Pons (tissue), 1 donor: ENCODE data around the gene PGBD5.

Experiments
- DNase-seq: peaks from one replicate; pipeline ENCODE4 v3.0.0-alpha.2; 2016; ENCODE audit warnings: low spot score

PGBD5 gene

GRCh38 chr1:230394741-230395140, 31.4 kb downstream of the PGBD5 start:
- no peak for DNase-seq

GRCh38 chr1:230394134-230394533, 32.0 kb downstream of the PGBD5 start:
- DNase-seq: no peak

GRCh38 chr1:230393722-230394121, 32.4 kb downstream of the PGBD5 start:
- DNase-seq: no peak

- DNase-seq: no peak
These were observed 33.1 kb downstream of the PGBD5 start for GRCh38 chr1:230392920-230393521.

GRCh38 chr1:230392536-230392909, 33.6 kb downstream of the PGBD5 start:
- no peak for DNase-seq

- no peak for DNase-seq
These were observed 34.2 kb downstream of the PGBD5 start for GRCh38 chr1:230391776-230392535.

- DNase-seq: no peak
These were observed 35.8 kb downstream of the PGBD5 start for GRCh38 chr1:230390371-230390770.

- DNase-seq: no peak
These were observed 38.3 kb downstream of the PGBD5 start for GRCh38 chr1:230387876-230388275.

- no peak for DNase-seq
These were observed 38.8 kb downstream of the PGBD5 start for GRCh38 chr1:230387296-230387695.

GRCh38 chr1:230386637-230387262, 39.4 kb downstream of the PGBD5 start:
- no peak for DNase-seq

GRCh38 chr1:230385930-230386329, 40.2 kb downstream of the PGBD5 start:
- DNase-seq: no peak

- no peak for DNase-seq
These were observed 41.0 kb downstream of the PGBD5 start for GRCh38 chr1:230385158-230385450.

GRCh38 chr1:230384380-230385157, 41.6 kb downstream of the PGBD5 start:
- no peak for DNase-seq

GRCh38 chr1:230383425-230383824, 42.7 kb downstream of the PGBD5 start:
- DNase-seq: no peak

- DNase-seq: no peak
These were observed 44.1 kb downstream of the PGBD5 start for GRCh38 chr1:230382001-230382491.

GRCh38 chr1:230381585-230381984, 44.5 kb downstream of the PGBD5 start:
- no peak for DNase-seq

GRCh38 chr1:230381049-230381467, 45.1 kb downstream of the PGBD5 start:
- no peak for DNase-seq

GRCh38 chr1:230379928-230380327, 46.2 kb downstream of the PGBD5 start:
- DNase-seq: no peak

GRCh38 chr1:230379462-230379861, 46.7 kb downstream of the PGBD5 start:
- DNase-seq: no peak

- DNase-seq: no peak
These were observed 48.3 kb downstream of the PGBD5 start for GRCh38 chr1:230377851-230378250.

GRCh38 chr1:230377324-230377723, 48.8 kb downstream of the PGBD5 start:
- no peak for DNase-seq

- DNase-seq: peak; percentile 88
These were observed 49.8 kb downstream of the PGBD5 start for GRCh38 chr1:230376296-230376695.

GRCh38 chr1:230375780-230376179, 50.4 kb downstream of the PGBD5 start:
- DNase-seq: peak; percentile 91
